Activated T-cell treated with anti-CD3 and anti-CD28 coated beads, Interleukin-2, amount 50 U/mL, for 72 hours (primary cell): ENCODE results near the gene C1QTNF6. TPM values are rescaled to one million over a fixed set of nuclear protein-coding genes. Genes with fewer than 3 reads are reported as not detected.

Source experiments
- ATAC-seq, 2 donors: fragments of 150-1000 bp; cut with Tn5 transposase; replicated peaks in 1 of 2; 2 replicates each; pipeline ENCODE4 v1.10.0; 2021; ENCODE audit warnings: moderate library complexity in 2 of 2, mild to moderate bottlenecking in 1 of 2
- DNase-seq, 2 donors: peaks; one replicate each; pipeline ENCODE4 v3.0.0; 2021 to 2022; ENCODE audit warnings: mixed read lengths in 1 of 2
- H3K27ac Mint-ChIP-seq: one replicate; pipeline ENCODE4 v1.8.0; 2022; ENCODE audit warnings: mild to moderate bottlenecking, moderate library complexity, mixed read lengths
- H3K27me3 Mint-ChIP-seq: one replicate; pipeline ENCODE4 v1.8.0; 2022; ENCODE audit warnings: low read depth, mixed read lengths
- H3K36me3 Mint-ChIP-seq, 2 donors: one replicate each; pipeline ENCODE4 v1.8.0; 2022; ENCODE audit warnings: mixed read lengths in 2 of 2, mild to moderate bottlenecking in 1 of 2; ENCODE audit not compliant: insufficient read depth in 2 of 2
- H3K4me1 Mint-ChIP-seq: one replicate; pipeline ENCODE4 v1.8.0; 2022; ENCODE audit warnings: low read depth, mixed read lengths
- H3K4me3 Mint-ChIP-seq, 2 donors: one replicate each; pipeline ENCODE4 v1.8.0; 2022; ENCODE audit warnings: mild to moderate bottlenecking in 2 of 2, mixed read lengths in 2 of 2, moderate library complexity in 2 of 2
- H3K9me3 Mint-ChIP-seq, 2 donors: one replicate each; pipeline ENCODE4 v1.8.0; 2022; ENCODE audit warnings: mixed read lengths in 2 of 2
- total RNA-seq, 2 donors: library from RNA; stranded (reverse); gene quantifications; one replicate each; pipeline ENCODE4 v1.2.3, GENCODE V29; 2022

C1QTNF6 gene
- total RNA-seq, 2 donors from 2014 or later, result 22.7 to 30.0 TPM

DNA sequence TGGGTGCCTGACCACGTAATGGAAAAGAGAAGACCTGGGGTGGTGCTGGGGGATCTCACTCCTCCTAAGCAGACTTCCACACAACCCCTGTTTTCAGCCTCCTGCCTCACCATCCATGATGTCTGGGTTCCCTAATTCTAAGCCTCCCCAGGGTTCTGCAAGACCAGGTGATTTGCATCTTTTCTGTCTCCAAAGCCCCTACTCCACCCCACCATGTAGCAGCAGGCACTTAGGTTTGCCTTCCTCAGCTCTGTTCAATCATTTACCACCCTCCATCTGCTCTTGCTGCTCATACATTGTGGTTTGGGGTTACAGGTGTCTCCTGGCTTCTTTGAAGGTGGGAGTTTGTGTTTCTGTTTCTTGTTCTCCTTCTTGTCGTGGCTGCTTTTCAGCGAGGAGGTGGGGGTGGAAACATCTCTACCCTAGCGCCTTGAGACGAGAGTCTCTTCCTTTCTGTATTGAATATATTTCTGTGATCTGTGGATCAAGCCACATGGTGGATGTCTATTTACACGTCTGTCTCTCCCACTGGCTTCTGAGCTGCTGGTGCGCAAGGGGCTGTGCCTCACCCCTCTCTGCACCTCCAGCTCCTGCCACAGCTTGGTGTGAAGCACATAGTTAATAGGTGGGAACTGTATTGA lies 30.8 kb upstream of the C1QTNF6 start:
- peaks cover 19 to 31% of the 10 kb centered on the region in 2 donors for H3K36me3 Mint-ChIP-seq
- peak overlapping the region; percentile 99 for H3K27ac Mint-ChIP-seq
- H3K4me1 Mint-ChIP-seq, result peaks cover 80% of the 10 kb centered on the region
- H3K9me3 Mint-ChIP-seq, result peaks cover 0 to 9% of the 10 kb centered on the region in 2 donors
- H3K27me3 Mint-ChIP-seq, result no peaks in the 10 kb centered on the region
- DNase-seq, result peak; percentile 67 to 74
- peak overlapping the region; percentile 74 to 87 for H3K4me3 Mint-ChIP-seq
- ATAC-seq, result peak; percentile 64 to 76

DNA sequence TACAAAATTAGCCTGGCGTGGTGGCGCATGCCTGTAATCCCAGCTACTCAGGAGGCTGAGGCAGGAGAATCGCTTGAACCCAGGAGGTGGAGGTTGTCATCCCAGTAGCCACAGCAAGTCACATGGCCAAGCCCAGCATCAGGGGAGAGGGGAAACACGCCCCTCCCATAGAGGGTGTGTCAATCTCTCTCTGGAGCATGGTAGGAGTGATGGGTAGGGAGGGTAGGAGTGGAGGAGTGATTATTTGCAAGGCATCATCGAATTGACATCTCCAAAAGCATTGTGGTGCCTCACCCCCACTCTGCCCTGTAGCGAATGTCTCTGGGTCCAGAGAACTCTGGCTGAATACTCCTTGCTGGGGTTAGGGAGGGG lies 30.3 kb upstream of the C1QTNF6 start:
- no peak overlapping the region for H3K27ac Mint-ChIP-seq
- ATAC-seq, result peak; percentile 1
- no peaks in the 10 kb centered on the region for H3K27me3 Mint-ChIP-seq
- peaks cover 15 to 26% of the 10 kb centered on the region in 2 donors for H3K36me3 Mint-ChIP-seq
- H3K9me3 Mint-ChIP-seq, result peaks cover 0 to 9% of the 10 kb centered on the region in 2 donors
- no peak for DNase-seq
- H3K4me1 Mint-ChIP-seq, result peaks cover 79% of the 10 kb centered on the region
- H3K4me3 Mint-ChIP-seq, result peak overlapping the region in 1 of 2 donors; percentile 87

DNA sequence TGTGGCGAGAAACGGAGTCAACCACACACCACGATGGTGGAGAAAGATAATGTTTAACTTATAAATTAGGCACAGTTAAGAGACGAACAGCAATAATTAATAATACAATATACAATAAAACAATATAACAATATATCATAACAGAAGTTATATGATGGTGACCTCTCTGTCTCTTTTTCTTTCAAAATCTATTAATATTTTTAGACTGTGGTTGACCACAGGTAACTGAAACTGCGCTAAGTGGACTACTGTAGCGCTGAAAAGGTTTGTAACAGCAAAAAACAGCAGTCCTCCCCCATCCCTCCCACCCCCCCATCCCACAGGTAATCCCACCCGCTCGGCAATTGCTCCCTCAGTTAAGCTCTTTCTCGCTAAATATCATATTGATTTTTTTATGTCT lies 27.8 kb upstream of the C1QTNF6 start:
- H3K36me3 Mint-ChIP-seq, result peaks cover 5 to 14% of the 10 kb centered on the region in 2 donors
- ATAC-seq, result no peak
- peaks cover 67% of the 10 kb centered on the region for H3K4me1 Mint-ChIP-seq

DNA sequence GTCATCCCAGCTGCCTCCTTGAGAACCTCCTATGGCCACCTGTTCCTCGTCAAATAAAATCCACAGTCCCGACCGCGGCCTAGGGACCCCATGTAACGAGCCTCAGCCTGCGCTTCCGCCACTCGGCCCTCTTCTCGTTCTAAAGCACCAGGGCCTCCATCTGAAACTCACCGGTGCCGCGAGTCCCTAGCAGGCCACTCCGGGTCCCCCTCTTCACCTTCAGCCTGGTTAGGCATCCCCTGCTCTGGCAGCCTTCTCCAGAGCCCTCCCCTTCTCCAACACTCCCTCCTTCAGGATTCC lies 26.6 kb upstream of the C1QTNF6 start:
- Mint-ChIP-seq H3K27me3 (no peaks in the 10 kb centered on the region), H3K9me3 (no peaks in the 10 kb centered on the region), H3K4me3 (no peak overlapping the region), H3K27ac (peak overlapping the region; percentile 43), H3K36me3 (peaks cover 2 to 6% of the 10 kb centered on the region in 2 donors), H3K4me1 (peaks cover 64% of the 10 kb centered on the region)
- ATAC-seq (no peak), DNase-seq (peak in 1 of 2 donors; percentile 0)

More for the DNA sequence above, 27.8 kb upstream of the C1QTNF6 start:
- Mint-ChIP-seq H3K4me3 (no peak overlapping the region), H3K9me3 (peaks cover 0 to 2% of the 10 kb centered on the region in 2 donors), H3K27me3 (no peaks in the 10 kb centered on the region), H3K27ac (no peak overlapping the region)
- DNase-seq, result no peak

DNA sequence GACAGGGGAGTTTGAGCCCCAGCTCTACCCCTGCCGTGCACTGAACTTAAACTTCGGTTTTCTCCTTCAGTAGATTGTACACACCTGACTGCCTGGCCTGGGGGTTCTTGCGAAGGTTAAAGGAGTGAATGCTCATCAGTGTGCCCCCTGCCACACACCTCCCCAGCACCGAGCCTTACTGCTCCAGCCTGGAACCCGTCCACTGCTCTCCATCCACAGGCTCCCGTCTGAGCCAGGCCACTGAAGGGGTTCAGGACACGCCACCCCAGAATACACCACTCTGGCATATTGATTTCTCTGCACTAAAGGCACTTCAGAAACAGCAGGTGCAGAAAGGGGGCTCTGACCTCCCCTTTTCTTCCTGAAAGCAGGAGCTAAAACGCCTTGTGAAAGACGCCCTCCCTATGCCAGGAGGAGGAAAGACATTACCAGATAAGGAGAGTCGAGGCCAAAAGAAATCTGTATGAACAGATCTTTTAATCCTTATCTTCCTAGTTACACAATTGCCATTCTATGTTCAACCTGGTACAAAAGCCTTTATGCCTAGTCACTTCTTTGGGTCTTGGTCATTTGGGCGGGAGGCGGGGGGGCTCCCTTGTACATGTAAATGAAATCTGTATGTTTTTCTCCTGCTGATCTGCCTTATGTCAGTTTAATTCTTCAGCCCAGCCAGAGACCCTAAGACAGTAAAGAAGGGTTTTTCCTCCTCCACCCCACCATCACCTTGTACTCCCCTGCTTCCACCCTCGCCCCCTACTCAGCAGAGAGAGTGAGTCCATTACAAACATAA lies 26.1 kb upstream of the C1QTNF6 start:
- H3K27me3 Mint-ChIP-seq, result no peaks in the 10 kb centered on the region
- DNase-seq, result peak in 1 of 2 donors; percentile 1
- peaks cover 2 to 6% of the 10 kb centered on the region in 2 donors for H3K36me3 Mint-ChIP-seq
- no peak overlapping the region for H3K4me3 Mint-ChIP-seq
- H3K4me1 Mint-ChIP-seq, result peaks cover 63% of the 10 kb centered on the region
- H3K9me3 Mint-ChIP-seq, result no peaks in the 10 kb centered on the region
- ATAC-seq, result no peak
- no peak overlapping the region for H3K27ac Mint-ChIP-seq

DNA sequence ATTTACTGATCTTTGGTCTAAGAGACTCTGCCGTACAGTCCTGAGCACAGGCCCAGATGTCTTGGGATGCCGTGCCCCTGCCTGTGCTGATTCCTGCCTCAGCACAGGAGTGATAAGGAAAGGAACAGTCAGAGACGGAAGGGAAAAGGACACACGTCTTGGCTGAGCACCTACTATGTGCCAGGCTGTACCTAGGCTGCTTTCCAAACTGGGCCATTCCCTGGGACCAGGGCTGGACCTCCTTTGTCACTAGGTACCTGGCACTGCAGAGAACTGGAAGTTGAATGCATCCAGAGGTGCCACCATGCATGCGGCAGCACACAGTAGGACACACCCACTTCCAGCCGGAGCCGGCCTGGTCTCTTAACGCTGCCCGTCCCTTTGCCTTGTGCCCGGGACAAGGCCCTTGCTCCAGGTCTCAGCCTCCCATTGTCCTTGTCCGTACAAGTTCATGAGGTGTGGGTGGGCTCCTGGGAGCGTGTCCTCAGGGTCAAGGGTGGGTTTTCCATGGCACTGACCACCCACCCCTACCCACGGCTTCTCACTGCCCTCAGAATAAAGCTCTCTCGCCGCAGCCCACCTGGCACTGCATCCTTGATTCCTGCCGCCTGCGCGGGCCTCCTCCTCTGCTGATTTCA lies 25.3 kb upstream of the C1QTNF6 start:
- DNase-seq, result no peak
- Mint-ChIP-seq H3K27ac (no peak overlapping the region), H3K27me3 (no peaks in the 10 kb centered on the region), H3K4me3 (no peak overlapping the region), H3K4me1 (peaks cover 63% of the 10 kb centered on the region), H3K9me3 (no peaks in the 10 kb centered on the region), H3K36me3 (peaks cover 2 to 4% of the 10 kb centered on the region in 2 donors)
- no peak for ATAC-seq

DNA sequence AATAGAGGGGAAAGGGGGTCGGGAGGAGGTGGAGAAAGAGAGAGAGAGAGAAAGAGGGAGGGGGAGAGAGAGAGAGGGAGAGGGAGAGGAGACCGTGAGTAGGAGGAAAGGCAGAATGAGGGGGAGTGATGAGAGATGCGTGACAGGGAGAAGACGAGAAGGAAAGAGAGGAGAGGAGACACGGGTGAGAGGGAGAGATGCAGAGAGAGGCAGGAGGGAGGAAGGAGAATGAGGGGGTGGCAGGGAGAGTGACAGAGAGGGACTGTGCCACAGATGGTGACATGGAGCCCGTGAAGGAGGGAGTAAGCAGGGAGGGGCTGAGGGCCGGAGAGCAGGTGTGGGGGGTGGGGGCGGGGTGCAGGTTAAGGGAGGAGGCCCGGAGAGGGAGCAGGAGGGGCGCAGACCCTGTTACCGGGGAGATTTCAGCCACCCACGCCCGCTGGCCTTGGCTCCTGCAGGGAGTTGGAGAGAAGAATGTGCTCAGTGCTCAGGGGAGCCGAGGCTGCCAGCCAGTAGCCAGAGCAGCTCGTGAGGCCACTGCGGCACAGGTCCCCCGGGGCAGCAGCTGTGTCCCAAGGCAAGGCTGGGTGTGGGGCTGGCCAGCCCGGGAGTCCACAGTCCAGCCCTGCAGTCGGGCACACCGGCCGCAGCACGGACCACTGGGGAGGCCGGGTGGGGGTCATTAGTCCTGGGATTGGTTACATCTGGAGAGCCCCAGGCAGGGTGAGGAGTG lies 24.3 kb upstream of the C1QTNF6 start, which contains the start of gene SSTR3:
TSS of gene SSTR3 (minus strand) at position 304 of the 733 bp plus-strand sequence. CDS start 4,674 bp downstream, outside the sequence.
- peak within 1 kb of the TSS in 1 of 2 donors; percentile 53 for H3K4me3 Mint-ChIP-seq
- peak in 1 of 2 donors; percentile 24 for ATAC-seq
- H3K36me3 Mint-ChIP-seq, result peaks cover 0 to 1% of the 10 kb centered on the region in 2 donors
- peaks cover 61% of the 10 kb centered on the region for H3K4me1 Mint-ChIP-seq
- DNase-seq, result peak in 1 of 2 donors; percentile 3
- H3K27ac Mint-ChIP-seq, result no peak within 1 kb of the TSS
- H3K27me3 Mint-ChIP-seq, result no peaks in the 10 kb centered on the region
- H3K9me3 Mint-ChIP-seq, result no peaks in the 10 kb centered on the region

DNA sequence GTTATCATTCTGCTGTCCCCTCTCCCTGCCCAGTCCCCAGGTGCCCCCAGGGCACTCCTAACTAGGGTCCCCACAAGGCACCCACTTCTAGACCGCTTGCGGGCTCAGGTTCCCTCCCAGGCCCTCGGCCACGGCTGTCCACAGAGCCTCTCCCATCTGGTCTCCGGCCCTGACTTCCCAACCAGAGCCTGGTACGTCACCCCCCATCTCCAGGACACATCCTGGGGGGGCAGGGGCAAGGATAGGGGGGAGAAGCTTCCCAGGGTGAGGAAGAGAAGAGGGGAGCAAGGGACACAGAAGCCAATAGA lies 23.8 kb upstream of the C1QTNF6 start:
- DNase-seq (no peak), ATAC-seq (no peak)
- no peaks in the 10 kb centered on the region for H3K36me3 Mint-ChIP-seq
- no peaks in the 10 kb centered on the region for H3K27me3 Mint-ChIP-seq
- H3K27ac Mint-ChIP-seq, result no peak overlapping the region
- no peaks in the 10 kb centered on the region for H3K9me3 Mint-ChIP-seq
- H3K4me3 Mint-ChIP-seq, result no peak overlapping the region
- peaks cover 58% of the 10 kb centered on the region for H3K4me1 Mint-ChIP-seq

DNA sequence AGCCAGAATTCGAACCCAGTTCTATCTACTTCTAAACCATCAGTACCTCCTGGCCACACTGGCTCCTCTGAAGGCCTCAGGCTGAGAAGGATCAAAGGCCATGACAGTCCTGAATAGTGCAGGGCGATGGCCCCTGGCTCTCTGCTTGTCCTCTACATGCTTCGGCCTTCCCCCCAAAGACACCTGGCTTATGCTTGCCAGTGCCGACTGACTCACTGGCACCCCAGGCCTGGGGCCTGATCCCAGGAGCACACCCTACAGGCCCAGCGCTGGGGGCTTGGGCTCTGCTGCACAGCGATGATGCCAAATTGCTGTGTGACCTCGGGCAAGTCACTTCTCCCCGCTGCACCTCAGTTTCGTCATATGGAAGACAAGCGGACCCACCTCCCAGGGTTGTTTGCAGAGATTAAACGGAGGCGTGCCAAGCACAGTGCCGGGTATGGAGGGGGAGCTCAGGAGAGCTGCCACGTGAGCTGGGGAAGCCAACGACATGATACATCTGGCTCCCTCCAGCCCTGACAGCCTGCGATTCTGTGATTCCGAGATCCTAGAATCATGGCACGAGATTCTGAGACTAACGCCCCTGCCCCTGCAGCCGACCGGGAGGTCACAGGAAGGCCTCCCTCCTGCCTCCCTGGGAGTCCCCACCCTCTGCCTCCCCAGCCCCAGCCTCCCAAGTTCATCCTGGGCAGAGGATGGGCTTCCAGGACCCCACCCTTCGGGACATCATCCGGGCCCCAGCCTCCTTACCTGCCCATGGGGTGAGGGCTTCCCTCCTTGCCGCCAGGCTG lies 23.2 kb upstream of the C1QTNF6 start:
- no peak for ATAC-seq

DNA sequence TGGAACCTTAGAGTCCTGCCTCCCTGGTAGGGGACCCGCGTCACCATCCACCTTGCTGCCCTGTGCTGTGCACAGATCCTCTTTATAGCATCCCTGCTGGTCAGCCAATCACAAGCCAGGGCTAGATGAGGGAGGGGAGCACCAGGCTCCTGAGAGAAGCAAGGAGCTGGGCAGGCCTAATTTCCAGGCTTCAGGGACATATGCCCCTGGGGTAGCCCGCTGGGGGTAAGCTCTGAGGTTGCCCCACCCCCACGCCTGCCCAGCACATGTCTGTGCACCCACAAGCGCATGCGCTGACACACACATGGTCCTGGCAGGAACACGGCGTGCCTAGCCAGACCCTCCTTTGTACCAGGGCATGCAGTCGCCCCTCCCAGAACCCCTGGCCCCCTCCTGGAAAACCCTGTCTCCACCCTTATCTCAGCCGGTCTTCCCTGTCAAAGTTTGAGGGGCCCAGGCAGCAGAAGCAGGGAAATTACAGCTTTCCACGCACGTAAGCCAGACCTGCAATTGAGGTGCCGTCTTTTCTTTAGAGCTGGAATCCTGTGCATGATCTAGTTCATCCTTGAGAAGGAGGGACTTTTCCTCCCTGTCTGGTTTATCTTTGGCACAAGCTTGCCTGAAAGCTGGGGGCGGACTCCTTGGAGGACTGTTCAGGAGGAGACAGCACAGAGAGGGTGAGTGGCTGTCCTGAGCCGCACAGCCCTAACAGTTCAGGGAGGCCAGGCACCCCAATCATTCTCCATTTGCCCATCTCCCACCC lies 22.2 kb upstream of the C1QTNF6 start:
- peaks cover 55% of the 10 kb centered on the region for H3K4me1 Mint-ChIP-seq
- DNase-seq (no peak), ATAC-seq (no peak)
- H3K27ac Mint-ChIP-seq, result no peak overlapping the region
- H3K36me3 Mint-ChIP-seq, result no peaks in the 10 kb centered on the region
- H3K9me3 Mint-ChIP-seq, result no peaks in the 10 kb centered on the region
- no peaks in the 10 kb centered on the region for H3K27me3 Mint-ChIP-seq
- H3K4me3 Mint-ChIP-seq, result no peak overlapping the region

More for the DNA sequence above, 23.2 kb upstream of the C1QTNF6 start:
- Mint-ChIP-seq H3K27ac (no peak overlapping the region), H3K9me3 (no peaks in the 10 kb centered on the region), H3K27me3 (no peaks in the 10 kb centered on the region), H3K4me1 (peaks cover 53% of the 10 kb centered on the region), H3K4me3 (no peak overlapping the region), H3K36me3 (no peaks in the 10 kb centered on the region)
- DNase-seq, result no peak

DNA sequence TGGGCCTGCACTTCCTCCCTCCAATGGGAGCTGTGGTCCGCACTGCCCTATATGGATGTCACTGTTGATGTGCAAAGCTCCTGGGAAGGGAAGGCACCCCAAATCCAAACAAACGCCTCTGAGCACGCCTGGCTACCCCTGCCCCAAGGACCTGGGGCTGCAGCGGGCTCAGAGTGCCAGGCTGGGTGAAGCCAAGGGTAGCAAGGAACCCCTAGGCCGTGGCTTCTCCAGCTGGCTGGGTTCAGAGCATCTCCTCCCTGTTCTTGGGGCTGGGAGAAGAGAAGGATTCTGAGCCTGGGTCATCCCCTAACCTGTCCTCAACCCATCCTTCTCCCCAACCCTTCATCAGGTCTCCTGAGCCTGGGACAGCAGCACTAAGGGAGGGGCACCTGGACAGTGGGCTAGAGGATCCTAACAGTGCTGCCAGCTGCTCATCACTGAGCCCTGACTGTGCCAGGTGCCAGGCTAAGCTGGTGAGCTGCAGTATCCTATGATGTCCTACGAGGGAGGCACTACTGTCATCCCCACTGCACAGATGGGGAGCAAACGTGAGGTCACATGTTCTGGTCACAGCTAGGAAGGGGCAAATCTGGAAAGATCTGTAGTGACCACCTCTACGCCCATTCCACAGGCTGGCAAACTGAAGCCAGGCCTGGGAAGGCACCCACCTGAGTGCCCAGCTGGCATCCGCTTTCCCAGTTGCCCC lies 21.2 kb upstream of the C1QTNF6 start:
- no peaks in the 10 kb centered on the region for H3K36me3 Mint-ChIP-seq
- peaks cover 60% of the 10 kb centered on the region for H3K4me1 Mint-ChIP-seq
- no peaks in the 10 kb centered on the region for H3K9me3 Mint-ChIP-seq
- H3K4me3 Mint-ChIP-seq, result no peak overlapping the region
- no peak overlapping the region for H3K27ac Mint-ChIP-seq
- H3K27me3 Mint-ChIP-seq, result no peaks in the 10 kb centered on the region
- no peak for ATAC-seq
- DNase-seq, result no peak
